H9 (cell line): ENCODE measurements around the gene CCDC85B. TPM values are rescaled to one million over a fixed set of nuclear protein-coding genes. Genes with fewer than 3 reads are reported as not detected.

Source experiments
- DNase-seq: peaks from one replicate; pipeline ENCODE4 v3.0.0-alpha.2; 2017
- H2AFZ ChIP-seq: one replicate; pipeline ENCODE4 v1.6.1; 2013; ENCODE audit warnings: mild to moderate bottlenecking, low read length, control low read depth, moderate library complexity
- H2AK5ac ChIP-seq: 2 replicates; pipeline ENCODE4 v1.6.1; 2013; ENCODE audit warnings: low read length, control low read depth, mixed read lengths; ENCODE audit not compliant: insufficient read length
- H2BK120ac ChIP-seq: one replicate; pipeline ENCODE4 v1.6.1; 2013; ENCODE audit warnings: low read depth, mild to moderate bottlenecking, low read length, control low read depth, inconsistent platforms; ENCODE audit not compliant: poor library complexity, severe bottlenecking
- H2BK12ac ChIP-seq: 2 replicates; pipeline ENCODE4 v1.6.1; 2013; ENCODE audit warnings: low read length, control low read depth, mixed read lengths, low read depth; ENCODE audit not compliant: insufficient read length
- H2BK15ac ChIP-seq: 2 replicates; pipeline ENCODE4 v1.6.1; 2013; ENCODE audit warnings: low read depth, low read length, control low read depth
- H2BK20ac ChIP-seq: one replicate; pipeline ENCODE4 v1.6.1; 2013; ENCODE audit warnings: low read depth, mild to moderate bottlenecking, low read length, control low read depth, inconsistent platforms; ENCODE audit not compliant: poor library complexity, severe bottlenecking
- H2BK5ac ChIP-seq: 2 replicates; pipeline ENCODE4 v1.6.1; 2013; ENCODE audit warnings: low read length, control low read depth, mixed read lengths; ENCODE audit not compliant: insufficient read length
- H3K14ac ChIP-seq: 2 replicates; pipeline ENCODE4 v1.6.1; 2013; ENCODE audit warnings: low read length, control low read depth; ENCODE audit not compliant: insufficient read depth
- H3K18ac ChIP-seq: 2 replicates; pipeline ENCODE4 v1.6.1; 2013; ENCODE audit warnings: low read depth, mild to moderate bottlenecking, mixed read lengths, low read length, control low read depth; ENCODE audit not compliant: insufficient read length
- H3K23ac ChIP-seq: 2 replicates; pipeline ENCODE4 v1.6.1; 2013; ENCODE audit warnings: low read length, control low read depth, mixed read lengths, low read depth; ENCODE audit not compliant: insufficient read length
- H3K23me2 ChIP-seq: 2 replicates; pipeline ENCODE4 v1.6.1; 2013; ENCODE audit warnings: low read depth, mild to moderate bottlenecking, mixed read lengths, low read length, control low read depth; ENCODE audit not compliant: insufficient read length, poor library complexity, severe bottlenecking
- H3K27ac ChIP-seq: 2 replicates; pipeline ENCODE4 v1.5.1; 2013; ENCODE audit warnings: low read length, control low read depth, mixed read lengths, low read depth; ENCODE audit not compliant: insufficient read length
- H3K27me3 ChIP-seq: 2 replicates; pipeline ENCODE4 v1.6.1; 2013; ENCODE audit warnings: low read length, control low read depth, inconsistent platforms; ENCODE audit not compliant: insufficient read depth
- H3K4ac ChIP-seq: 2 replicates; pipeline ENCODE4 v1.6.1; 2013; ENCODE audit warnings: low read depth, mild to moderate bottlenecking, control low read depth, inconsistent platforms, low read length, moderate library complexity
- H3K4me1 ChIP-seq: 2 replicates; pipeline ENCODE4 v1.6.1; 2013; ENCODE audit warnings: low read length, control low read depth, inconsistent platforms; ENCODE audit not compliant: insufficient read depth
- H3K4me2 ChIP-seq: 2 replicates; pipeline ENCODE4 v1.6.1; 2013; ENCODE audit warnings: low read length, control low read depth, mixed read lengths; ENCODE audit not compliant: insufficient read length, insufficient read depth
- H3K56ac ChIP-seq: 2 replicates; pipeline ENCODE4 v1.6.1; 2013; ENCODE audit warnings: low read depth, mild to moderate bottlenecking, mixed read lengths, low read length, control low read depth; ENCODE audit not compliant: insufficient read length
- H3K79me1 ChIP-seq: 2 replicates; pipeline ENCODE4 v1.6.1; 2013; ENCODE audit warnings: low read depth, mild to moderate bottlenecking, moderate library complexity, low read length, control low read depth, inconsistent platforms; ENCODE audit not compliant: insufficient read depth, poor library complexity, severe bottlenecking
- H3K79me2 ChIP-seq: 2 replicates; pipeline ENCODE4 v1.6.1; 2013; ENCODE audit warnings: low read length, control low read depth, inconsistent platforms; ENCODE audit not compliant: insufficient read depth
- H3K9ac ChIP-seq: 2 replicates; pipeline ENCODE4 v1.6.1; 2013; ENCODE audit warnings: low read length, control low read depth, mixed read lengths; ENCODE audit not compliant: insufficient read length; ENCODE audit errors: extremely low read depth
- H3K9me3 ChIP-seq: one replicate; pipeline ENCODE4 v1.6.1; 2013; ENCODE audit warnings: low read depth, low read length, inconsistent platforms; ENCODE audit not compliant: control insufficient read depth
- H3T11ph ChIP-seq: one replicate; pipeline ENCODE4 v1.6.1; 2013; ENCODE audit warnings: mild to moderate bottlenecking, low read length, control low read depth, inconsistent platforms
- H4K20me1 ChIP-seq: one replicate; pipeline ENCODE4 v1.6.1; 2013; ENCODE audit not compliant: control insufficient read depth, insufficient read length, insufficient read depth
- H4K5ac ChIP-seq: 2 replicates; pipeline ENCODE4 v1.6.1; 2013; ENCODE audit warnings: low read depth, mild to moderate bottlenecking, mixed read lengths, low read length, control low read depth; ENCODE audit not compliant: insufficient read length
- H4K8ac ChIP-seq: replicated peaks from 2 replicates; pipeline ENCODE4 v1.6.1; 2013; ENCODE audit warnings: low read length, control low read depth, mixed read lengths, low read depth; ENCODE audit not compliant: insufficient read length
- H4K91ac ChIP-seq: 2 replicates; pipeline ENCODE4 v1.6.1; 2013; ENCODE audit warnings: low read depth, mild to moderate bottlenecking, moderate library complexity, mixed read lengths, low read length, control low read depth; ENCODE audit not compliant: insufficient read length
- H3K27ac Mint-ChIP-seq, 3 experiments: 2 replicates in 2 of 3; 3 replicates in 1 of 3; pipeline ENCODE4 v1.8.0; 2020 to 2021; ENCODE audit warnings: mixed read lengths in 3 of 3, mild to moderate bottlenecking in 1 of 3, moderate library complexity in 1 of 3
- H3K27me3 Mint-ChIP-seq: 2 replicates; pipeline ENCODE4 v1.8.0; 2021; ENCODE audit warnings: low read depth, mild to moderate bottlenecking, moderate library complexity, mixed read lengths
- H3K36me3 Mint-ChIP-seq, 3 experiments: 2 replicates in 2 of 3; 3 replicates in 1 of 3; pipeline ENCODE4 v1.8.0; 2020 to 2021; ENCODE audit warnings: low read depth in 3 of 3, mixed read lengths in 3 of 3; ENCODE audit not compliant: insufficient read depth in 1 of 3
- H3K4me1 Mint-ChIP-seq, 2 experiments: 2 replicates each; pipeline ENCODE4 v1.8.0; 2020; ENCODE audit warnings: mixed read lengths in 2 of 2
- H3K4me3 Mint-ChIP-seq, 2 experiments: 2 replicates in 1 of 2; 3 replicates in 1 of 2; pipeline ENCODE4 v1.8.0; 2020 to 2021; ENCODE audit warnings: mild to moderate bottlenecking in 2 of 2, mixed read lengths in 2 of 2, moderate library complexity in 1 of 2
- H3K9me3 Mint-ChIP-seq, 2 experiments: 2 replicates in 1 of 2; 3 replicates in 1 of 2; pipeline ENCODE4 v1.8.0; 2020; ENCODE audit warnings: mild to moderate bottlenecking in 2 of 2, mixed read lengths in 2 of 2, moderate library complexity in 1 of 2
- CTCF ChIP-seq: fragments of 200-600 bp; sonication (generic); conservative IDR thresholded peaks from 3 replicates; pipeline ENCODE4 v1.8.0; 2021; ENCODE audit warnings: antibody characterized with exemption, mild to moderate bottlenecking
- WGBS: extraction: QIAGEN DNeasy Blood & Tissue Kit; methylation state at CpG from one replicate; pipeline ENCODE4 v1.1.7; 2013; ENCODE audit warnings: missing lambda C conversion rate, low lambda C conversion rate, mixed read lengths; ENCODE audit not compliant: insufficient read length; ENCODE audit errors: extremely low coverage; 5-methylcytosine and 5-hydroxymethylcytosine counted together
- total RNA-seq: library from RNA; stranded (reverse); gene quantifications from 2 replicates; pipeline ENCODE4 v1.2.1, GENCODE V29; 2021

CCDC85B gene
- total RNA-seq, 1 experiment from 2014 or later: 23.3 TPM

- H3K9me3 Mint-ChIP-seq: no peaks in the 10 kb centered on the region
- H3K4me2 ChIP-seq: no peak overlapping the region
- 0 out of 7 replicates have a peak overlapping the region, but pooled peaks of 1 of the 3 experiments have one; percentile 24 for H3K27ac Mint-ChIP-seq
- no peak overlapping the region for H2BK15ac ChIP-seq
- no peaks in the 10 kb centered on the region for H4K20me1 ChIP-seq
- no peaks in the 10 kb centered on the region for H3K27me3 ChIP-seq
- H4K5ac ChIP-seq: no peak overlapping the region
- peak overlapping the region in 1 of 2 experiments; percentile 20; a peak in 1 of 5 replicates for H3K4me3 Mint-ChIP-seq
- no peak overlapping the region for H3K14ac ChIP-seq
- H2AK5ac ChIP-seq: no peak overlapping the region
- no peak overlapping the region for H3K18ac ChIP-seq
- H4K91ac ChIP-seq: no peak overlapping the region
- peaks cover 14 to 35% of the 10 kb centered on the region in 2 experiments for H3K4me1 Mint-ChIP-seq
- TF ChIP-seq CTCF: peak; percentile 52
- no peak overlapping the region for H2BK5ac ChIP-seq
- no peaks in the 10 kb centered on the region for H3K9me3 ChIP-seq
- H3K79me2 ChIP-seq: no peaks in the 10 kb centered on the region
- no peaks in the 10 kb centered on the region for H3K4me1 ChIP-seq
- no peaks in the 10 kb centered on the region for H3K36me3 Mint-ChIP-seq
- no peak overlapping the region for H3K56ac ChIP-seq
- H3K9ac ChIP-seq: no peak overlapping the region
- no peak overlapping the region for H3T11ph ChIP-seq
- H4K8ac ChIP-seq: no peak overlapping the region
- H2BK20ac ChIP-seq: no peak overlapping the region
- no peak overlapping the region for H2BK12ac ChIP-seq
- H3K23me2 ChIP-seq: no peaks in the 10 kb centered on the region
- peak; percentile 61 for DNase-seq
- no peak overlapping the region for H2AFZ ChIP-seq
- H3K79me1 ChIP-seq: no peaks in the 10 kb centered on the region
- WGBS: no CpG with 5 or more reads among the region's 9 CpGs
- no peak overlapping the region for H3K27ac ChIP-seq
- no peak overlapping the region for H2BK120ac ChIP-seq
- H3K23ac ChIP-seq: no peak overlapping the region
- H3K27me3 Mint-ChIP-seq: peaks cover under 1% of the 10 kb centered on the region; the same call in 1 of the 2 replicates
- H3K4ac ChIP-seq: no peak overlapping the region
Observed at GRCh38 chr11:65932558-65932919, 42.1 kb downstream of the CCDC85B start.
